ENCODE data around the gene LDLRAD3.

The LDLRAD3 gene

GRCh38 chr11:36195496-36196354 is 251.9 kb downstream of the LDLRAD3 start:
- peak; percentile 90 for ATAC-seq
- TF ChIP-seq GLIS3 (CRISPR knock-in tag; IDR thresholded peaks at IDR 0.05) (no peak), BACH2 (CRISPR knock-in tag; IDR thresholded peaks at IDR 0.05; ENCODE audit: borderline replicate concordance) (no peak), ZNF70 (CRISPR knock-in tag; IDR thresholded peaks at IDR 0.05) (0 out of 2 replicates have a peak, but pooled peaks have one; percentile 17), ZNF8 (CRISPR knock-in tag; IDR thresholded peaks at IDR 0.05) (0 out of 2 replicates have a peak, but pooled peaks have one; percentile 44), ISL1 (CRISPR knock-in tag; IDR thresholded peaks at IDR 0.05) (peak; percentile 38), TSHZ2 (CRISPR knock-in tag; IDR thresholded peaks at IDR 0.05) (peak; percentile 78), TCF4 (CRISPR knock-in tag; IDR thresholded peaks at IDR 0.05; ENCODE audit: borderline replicate concordance) (peak; percentile 97), ZNF565 (CRISPR knock-in tag; conservative IDR thresholded peaks at IDR 0.05; ENCODE audit: low read depth) (no peak)
- TF ChIP-seq, protein P1, sequence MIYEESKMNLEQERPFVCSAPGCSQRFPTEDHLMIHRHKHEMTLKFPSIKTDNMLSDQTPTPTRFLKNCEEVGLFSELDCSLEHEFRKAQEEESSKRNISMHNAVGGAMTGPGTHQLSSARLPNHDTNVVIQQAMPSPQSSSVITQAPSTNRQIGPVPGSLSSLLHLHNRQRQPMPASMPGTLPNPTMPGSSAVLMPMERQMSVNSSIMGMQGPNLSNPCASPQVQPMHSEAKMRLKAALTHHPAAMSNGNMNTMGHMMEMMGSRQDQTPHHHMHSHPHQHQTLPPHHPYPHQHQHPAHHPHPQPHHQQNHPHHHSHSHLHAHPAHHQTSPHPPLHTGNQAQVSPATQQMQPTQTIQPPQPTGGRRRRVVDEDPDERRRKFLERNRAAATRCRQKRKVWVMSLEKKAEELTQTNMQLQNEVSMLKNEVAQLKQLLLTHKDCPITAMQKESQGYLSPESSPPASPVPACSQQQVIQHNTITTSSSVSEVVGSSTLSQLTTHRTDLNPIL (CRISPR knock-in tag; IDR thresholded peaks at IDR 0.05; ENCODE audit: low read depth), result no peak

GRCh38 chr11:36196411-36196998 is 252.6 kb downstream of the LDLRAD3 start:
- peak; percentile 63 for ATAC-seq
- TF ChIP-seq ARNTL (CRISPR knock-in tag; IDR thresholded peaks at IDR 0.05; ENCODE audit: borderline replicate concordance, low read depth) (no peak), TCF4 (CRISPR knock-in tag; IDR thresholded peaks at IDR 0.05; ENCODE audit: borderline replicate concordance) (no peak), OSR1 (CRISPR knock-in tag; IDR thresholded peaks at IDR 0.05) (no peak), ZNF8 (CRISPR knock-in tag; IDR thresholded peaks at IDR 0.05) (no peak), ZFP30 (CRISPR knock-in tag; IDR thresholded peaks at IDR 0.05) (no peak), GLIS3 (CRISPR knock-in tag; IDR thresholded peaks at IDR 0.05) (no peak), CSDC2 (CRISPR knock-in tag; IDR thresholded peaks at IDR 0.05) (no peak), TSHZ2 (CRISPR knock-in tag; IDR thresholded peaks at IDR 0.05) (no peak), ZNF70 (CRISPR knock-in tag; IDR thresholded peaks at IDR 0.05) (no peak)
- TF ChIP-seq, protein P2, sequence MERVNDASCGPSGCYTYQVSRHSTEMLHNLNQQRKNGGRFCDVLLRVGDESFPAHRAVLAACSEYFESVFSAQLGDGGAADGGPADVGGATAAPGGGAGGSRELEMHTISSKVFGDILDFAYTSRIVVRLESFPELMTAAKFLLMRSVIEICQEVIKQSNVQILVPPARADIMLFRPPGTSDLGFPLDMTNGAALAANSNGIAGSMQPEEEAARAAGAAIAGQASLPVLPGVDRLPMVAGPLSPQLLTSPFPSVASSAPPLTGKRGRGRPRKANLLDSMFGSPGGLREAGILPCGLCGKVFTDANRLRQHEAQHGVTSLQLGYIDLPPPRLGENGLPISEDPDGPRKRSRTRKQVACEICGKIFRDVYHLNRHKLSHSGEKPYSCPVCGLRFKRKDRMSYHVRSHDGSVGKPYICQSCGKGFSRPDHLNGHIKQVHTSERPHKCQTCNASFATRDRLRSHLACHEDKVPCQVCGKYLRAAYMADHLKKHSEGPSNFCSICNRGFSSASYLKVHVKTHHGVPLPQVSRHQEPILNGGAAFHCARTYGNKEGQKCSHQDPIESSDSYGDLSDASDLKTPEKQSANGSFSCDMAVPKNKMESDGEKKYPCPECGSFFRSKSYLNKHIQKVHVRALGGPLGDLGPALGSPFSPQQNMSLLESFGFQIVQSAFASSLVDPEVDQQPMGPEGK (CRISPR knock-in tag; IDR thresholded peaks at IDR 0.05; ENCODE audit: borderline replicate concordance), result no peak
- TF ChIP-seq, protein P3, sequence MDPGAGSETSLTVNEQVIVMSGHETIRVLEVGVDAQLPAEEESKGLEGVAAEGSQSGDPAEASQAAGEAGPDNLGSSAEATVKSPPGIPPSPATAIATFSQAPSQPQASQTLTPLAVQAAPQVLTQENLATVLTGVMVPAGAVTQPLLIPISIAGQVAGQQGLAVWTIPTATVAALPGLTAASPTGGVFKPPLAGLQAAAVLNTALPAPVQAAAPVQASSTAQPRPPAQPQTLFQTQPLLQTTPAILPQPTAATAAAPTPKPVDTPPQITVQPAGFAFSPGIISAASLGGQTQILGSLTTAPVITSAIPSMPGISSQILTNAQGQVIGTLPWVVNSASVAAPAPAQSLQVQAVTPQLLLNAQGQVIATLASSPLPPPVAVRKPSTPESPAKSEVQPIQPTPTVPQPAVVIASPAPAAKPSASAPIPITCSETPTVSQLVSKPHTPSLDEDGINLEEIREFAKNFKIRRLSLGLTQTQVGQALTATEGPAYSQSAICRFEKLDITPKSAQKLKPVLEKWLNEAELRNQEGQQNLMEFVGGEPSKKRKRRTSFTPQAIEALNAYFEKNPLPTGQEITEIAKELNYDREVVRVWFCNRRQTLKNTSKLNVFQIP (CRISPR knock-in tag; IDR thresholded peaks at IDR 0.05; ENCODE audit: borderline replicate concordance, low read depth), result no peak

- TF ChIP-seq ESRRG (CRISPR knock-in tag; IDR thresholded peaks at IDR 0.05) (no peak), GLIS3 (CRISPR knock-in tag; IDR thresholded peaks at IDR 0.05) (no peak), ZFP3 (CRISPR knock-in tag; IDR thresholded peaks at IDR 0.05) (no peak)
- ATAC-seq, result no peak
These were observed 257.5 kb downstream of the LDLRAD3 start for GRCh38 chr11:36201411-36201810.

Measured in SK-N-SH treated with all-trans-retinoic acid at 6 μM for 48 hours (cell line).